ENCODE data around the gene RAD54L2. TPM values are rescaled to one million over a fixed set of nuclear protein-coding genes. Genes with fewer than 3 reads are reported as not detected.

Gene RAD54L2
- total and polyA plus RNA-seq, 2 of the 8 experiments (the other 6 are each of a cell fraction or from before 2014, with no cell fraction given): 8.2 to 35.2 TPM

DNA sequence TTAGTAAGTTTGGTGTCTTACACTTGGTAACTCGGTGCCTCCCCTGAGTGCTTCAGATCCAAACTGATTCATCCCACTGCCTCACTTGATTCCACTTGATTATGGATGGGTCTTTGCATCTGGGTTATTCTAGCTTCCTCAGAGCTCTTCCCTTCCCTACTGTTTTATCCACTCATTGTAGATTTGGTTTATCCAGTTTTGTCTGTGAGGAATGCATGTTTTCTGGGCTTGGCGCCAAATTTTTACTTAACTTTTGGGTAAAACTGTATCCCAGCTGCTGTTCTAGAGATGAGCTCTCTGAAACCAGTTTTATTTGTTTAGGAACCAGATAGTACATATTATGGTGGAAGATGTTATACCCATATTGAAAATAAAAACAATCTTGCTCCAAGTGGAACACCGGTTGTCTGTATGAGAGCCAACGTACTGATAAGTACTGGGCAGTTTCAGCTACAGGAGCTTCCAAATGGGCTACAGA is 20.9 kb downstream of the RAD54L2 start:
- H4K20me1 ChIP-seq (replicated peaks in 1 of 2; ENCODE audit: control insufficient read depth in 1 of 2, insufficient read depth in 2 of 2, low read length in 2 of 2): no peaks in the 10 kb centered on the region

More for the DNA sequence above, 20.9 kb downstream of the RAD54L2 start:
- Histone ChIP-seq H4K8ac (ENCODE audit: extremely low read depth, insufficient read depth, low read length) (no peak overlapping the region), H3K4me2 (ENCODE audit: insufficient read depth in 1 of 2, low read depth in 2 of 2, low read length in 2 of 2) (no peak overlapping the region), H2BK120ac (replicated peaks; ENCODE audit: low read depth, low read length) (no peak overlapping the region), H3K18ac (ENCODE audit: extremely low read depth, low read length) (no peak overlapping the region), H2AK5ac (ENCODE audit: low read depth, low read length) (no peak overlapping the region), H3K27me3 (replicated peaks in 1 of 4; ENCODE audit: control insufficient read depth in 3 of 4, extremely low read depth in 1 of 4, insufficient read depth in 3 of 4, low read length in 3 of 4) (no peaks in the 10 kb centered on the region), H3K23ac (ENCODE audit: insufficient read length) (no peak overlapping the region), H3K4me3 (ENCODE audit: extremely low read depth in 1 of 4, insufficient read depth in 2 of 4, low read depth in 3 of 4, low read length in 4 of 4) (no peak overlapping the region), H2BK12ac (ENCODE audit: low read depth, low read length) (no peak overlapping the region), H3K9me3 (ENCODE audit: insufficient read depth in 2 of 2, low read depth in 1 of 2, low read length in 1 of 2) (no peaks in the 10 kb centered on the region), H3K23me2 (ENCODE audit: low read depth, low read length) (no peaks in the 10 kb centered on the region), H3K9ac (replicated peaks in 1 of 4; ENCODE audit: extremely low read depth in 1 of 4, low read depth in 3 of 4, low read length in 3 of 4) (peak overlapping the region in 1 of 4 experiments; percentile 14; a peak in 1 of 7 replicates), H4K5ac (ENCODE audit: insufficient read length, low read depth, low read length) (no peak overlapping the region), H3K36me3 (ENCODE audit: control insufficient read depth in 2 of 4, insufficient read depth in 4 of 4, low read length in 3 of 4) (no peaks in the 10 kb centered on the region), H3K14ac (ENCODE audit: insufficient read length) (no peak overlapping the region), H3K4me1 (replicated peaks in 1 of 4; ENCODE audit: control insufficient read depth in 3 of 4, insufficient read depth in 4 of 4, low read length in 3 of 4) (peaks cover 0 to 4% (median 0%) of the 10 kb centered on the region in 4 experiments; a peak in 1 of 7 replicates), H3K4ac (replicated peaks; ENCODE audit: insufficient read length, low read depth, low read length) (no peak overlapping the region), H2BK20ac (ENCODE audit: low read length) (no peak overlapping the region), H2BK15ac (ENCODE audit: low read length) (no peak overlapping the region), H4K91ac (replicated peaks; ENCODE audit: insufficient read length, low read length) (no peak overlapping the region), H2AFZ (ENCODE audit: low read length) (no peak overlapping the region), H3K56ac (replicated peaks; ENCODE audit: insufficient read length, low read depth, low read length) (no peak overlapping the region), H3K27ac (ENCODE audit: low read depth, low read length) (no peak overlapping the region), H3K79me2 (ENCODE audit: control insufficient read depth in 1 of 2, insufficient read depth in 2 of 2, low read length in 2 of 2) (peaks cover 0 to 28% of the 10 kb centered on the region in 2 experiments; a peak in 2 of 4 replicates), H2BK5ac (ENCODE audit: low read depth, low read length) (no peak overlapping the region), H3K79me1 (ENCODE audit: low read depth, low read length) (no peaks in the 10 kb centered on the region; the same call in 1 of the 2 replicates)
- DNase-seq (ENCODE audit: low read depth in 1 of 2, low spot score in 2 of 2): no peak
- no peak for TF ChIP-seq TAF1 (IDR thresholded peaks at IDR 0.05; ENCODE audit: low read depth, low read length)
- TF ChIP-seq, protein P1, sequence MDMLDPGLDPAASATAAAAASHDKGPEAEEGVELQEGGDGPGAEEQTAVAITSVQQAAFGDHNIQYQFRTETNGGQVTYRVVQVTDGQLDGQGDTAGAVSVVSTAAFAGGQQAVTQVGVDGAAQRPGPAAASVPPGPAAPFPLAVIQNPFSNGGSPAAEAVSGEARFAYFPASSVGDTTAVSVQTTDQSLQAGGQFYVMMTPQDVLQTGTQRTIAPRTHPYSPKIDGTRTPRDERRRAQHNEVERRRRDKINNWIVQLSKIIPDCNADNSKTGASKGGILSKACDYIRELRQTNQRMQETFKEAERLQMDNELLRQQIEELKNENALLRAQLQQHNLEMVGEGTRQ (IDR thresholded peaks at IDR 0.05; ENCODE audit: low read length): no peak
- ChIA-PET POLR2A (ENCODE audit: partially characterized antibody) (interaction anchor here (0.5 to 2.0 kb wide), 4 partner anchors 10 to 37 kb away, joined by 3 to 6 read pairs (median 4); no protein-coding TSS in a partner anchor), CTCF (ENCODE audit: partially characterized antibody) (interaction anchor here (0.6 to 1.9 kb wide), 4 partner anchors 12 to 58 kb away, joined by 3 to 9 read pairs (median 4); no protein-coding TSS in a partner anchor)
- 82% methylated on average over 4 of the region's 4 CpGs; no CpG with 5 or more reads in 1 of the 2 experiments for WGBS, 2 experiments (ENCODE audit: extremely low coverage in 1 of 2, insufficient coverage in 1 of 2, insufficient read length in 1 of 2, insufficient replicate concordance in 2 of 2, low coverage in 1 of 2, low lambda C conversion rate in 2 of 2, missing lambda C conversion rate in 1 of 2)
- FAIRE-seq: no peak
